Hematopoietic multipotent progenitor cell (in vitro differentiated cells): Measurements from ENCODE around the gene XAGE2. TPM values are rescaled to one million over a fixed set of nuclear protein-coding genes. Genes with fewer than 3 reads are reported as not detected.

Experiments
- DNase-seq, 3 donors: peaks; one replicate each; pipeline ENCODE4 v3.0.0-alpha.2; 2011 to 2015; ENCODE audit warnings: low read depth in 2 of 3, low spot score in 2 of 3
- small RNA-seq: library from RNA; depleted of rRNA; stranded (forward); fragments of <200 nt; gene quantifications from one replicate; pipeline ENCODE3, GENCODE V24; 2012
- total RNA-seq: library from RNA; depleted of rRNA; stranded (reverse); fragments of >200 nt; gene quantifications from one replicate; pipeline ENCODE4 v1.2.3, GENCODE V29; 2012

Gene XAGE2
- total RNA-seq, 1 donor: not detected

DNA sequence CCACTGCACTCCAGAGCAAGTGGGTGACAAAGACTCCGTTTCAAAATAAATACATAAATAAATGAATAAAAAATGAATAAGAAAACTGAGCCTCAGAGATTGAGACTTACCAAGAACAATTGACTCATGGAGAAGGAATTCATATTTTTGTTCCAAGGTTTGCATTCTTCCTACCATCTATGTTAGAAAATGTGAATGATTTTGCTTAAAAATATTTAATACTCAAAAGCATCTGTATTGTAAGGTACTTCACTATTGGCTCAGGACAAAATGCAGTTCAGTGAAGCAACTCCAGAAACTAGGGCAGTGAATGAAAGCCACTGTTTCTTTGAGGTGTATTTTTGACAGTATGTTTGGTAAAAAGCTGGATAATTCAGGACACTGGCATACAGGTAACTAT, 54.1 kb downstream of the XAGE2 start:
- DNase-seq: no peak

GRCh38 chrX:52424656-52425055, 55.8 kb downstream of the XAGE2 start:
- no peak for DNase-seq

Small RNA genes lying within 50 kb of the gene (small RNA-seq; reads per million reads assigned to genes)
- not detected for gene MIR8088

Other genes with a start within 250 kb of the XAGE2 start
- 6.7 TPM for gene MAGED4, start 184.1 kb upstream of the XAGE2 start, total RNA-seq
- not detected for gene XAGE1A, start 126.8 kb downstream of the XAGE2 start, total RNA-seq
- gene XAGE1B, start 148.0 kb downstream of the XAGE2 start, total RNA-seq: not detected